ENCODE measurements around the gene MIB2.
"Not testable (repeated sequence)": the region's sequence is repeated elsewhere in the genome, so short reads cannot be mapped to it uniquely, and the experiment has no call there.

Gene MIB2

DNA sequence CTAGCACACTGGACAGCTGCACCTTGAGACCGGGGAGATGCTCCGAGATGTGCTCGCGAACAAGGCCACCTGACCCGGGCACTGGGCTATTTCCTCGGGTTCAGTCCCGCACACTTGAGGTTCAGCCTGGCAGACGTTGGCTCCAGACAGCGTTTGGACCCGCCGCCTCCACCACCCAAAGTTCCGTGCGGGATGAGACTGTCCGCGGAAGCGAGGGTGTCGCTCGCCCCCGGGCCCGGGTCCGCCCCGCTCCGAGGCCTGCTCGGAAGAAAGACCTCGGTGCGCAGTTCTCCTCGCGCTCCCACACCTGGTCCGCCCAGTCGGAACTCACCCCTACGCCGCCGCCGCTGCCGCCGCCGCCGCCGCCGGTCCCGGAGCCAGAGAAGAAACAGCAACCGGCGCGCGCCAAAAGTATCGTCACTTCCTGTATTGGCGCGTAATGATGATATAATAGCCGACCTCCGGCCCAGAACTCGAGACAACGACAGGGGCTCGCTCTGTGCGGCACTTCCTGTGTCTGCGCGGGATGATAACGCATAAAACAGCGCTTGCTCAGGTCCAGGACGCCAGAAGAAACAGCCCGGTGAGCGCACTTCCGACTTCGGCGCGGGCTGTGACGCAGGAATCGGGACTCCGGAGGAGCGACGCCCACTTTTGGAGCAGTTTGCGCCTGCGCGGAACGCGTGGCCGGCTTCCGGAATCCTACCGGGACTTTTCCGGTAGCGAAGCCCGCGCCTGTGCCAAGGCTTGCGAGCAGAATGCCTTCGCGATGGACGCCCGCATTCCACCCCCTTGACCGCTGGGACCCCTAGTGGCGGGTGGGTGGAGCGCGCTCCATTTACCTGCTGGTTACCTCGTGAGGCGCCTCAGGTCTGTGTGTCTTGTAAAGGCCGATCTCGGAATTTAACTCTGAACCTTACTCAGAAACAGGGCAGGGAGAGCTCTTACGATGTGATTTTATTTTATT lies 43.6 kb downstream of the MIB2 start, which contains the start of gene CDK11B:
CDK11B (minus strand) TSS at position 422 of the 967 bp plus-strand sequence. CDS start 1,519 bp downstream, outside the sequence.
- DNase-seq = peak; percentile 93

DNA sequence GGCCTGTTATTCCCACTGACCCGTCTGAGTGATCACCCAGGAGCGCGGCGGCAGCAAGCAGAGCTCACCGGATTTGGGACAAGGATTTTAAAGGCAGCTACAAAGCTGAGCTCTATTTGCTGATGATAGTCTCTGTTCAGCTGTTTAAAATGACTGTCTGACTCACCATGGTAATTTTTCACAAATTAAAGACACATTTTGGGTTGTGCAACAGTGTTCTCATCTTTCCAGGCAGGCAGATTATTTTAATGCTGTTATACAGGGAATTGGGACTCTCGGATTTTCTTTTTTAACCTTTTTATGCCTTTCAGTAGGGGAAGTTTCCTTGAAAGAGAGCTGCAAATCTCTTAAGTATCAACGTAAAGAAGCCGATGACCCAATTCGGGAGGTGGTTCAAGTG lies 47.1 kb downstream of the MIB2 start:
- not testable (repeated sequence) for DNase-seq

DNA sequence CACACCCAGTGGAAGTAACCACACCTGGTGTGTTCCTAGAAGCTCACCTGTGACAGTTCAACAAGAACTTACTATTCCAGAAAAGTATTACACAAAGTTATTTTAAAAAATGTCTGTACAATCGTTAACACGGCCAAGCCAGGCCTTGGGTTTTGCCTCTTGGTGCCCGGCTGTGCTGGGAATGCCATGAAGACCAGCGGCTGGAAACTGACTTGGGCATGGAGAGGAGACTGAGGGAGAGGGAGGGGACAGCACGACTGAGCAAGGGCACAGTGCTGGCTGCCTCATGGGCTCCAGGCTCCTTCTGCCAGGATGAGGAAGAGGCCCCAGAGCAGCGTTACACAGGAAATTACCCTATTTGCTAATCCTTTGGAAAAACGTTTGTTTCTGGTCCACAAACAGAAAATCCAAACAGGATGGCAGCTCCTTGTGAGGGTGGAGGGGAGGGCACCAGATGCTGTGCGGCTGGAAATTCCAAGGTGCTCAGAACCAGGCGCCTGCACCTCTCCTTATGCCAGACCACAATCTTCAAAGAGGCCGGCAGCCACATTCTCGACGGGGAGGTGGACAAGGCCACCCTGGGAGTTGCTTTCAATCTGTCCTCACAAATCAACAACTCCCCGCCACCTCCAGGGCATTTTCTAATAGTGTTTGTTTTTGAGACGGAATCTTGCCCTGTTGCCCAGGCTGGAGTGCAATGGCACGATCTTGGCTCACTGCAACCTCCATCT lies 47.7 kb downstream of the MIB2 start:
- not testable (repeated sequence) for DNase-seq

DNA sequence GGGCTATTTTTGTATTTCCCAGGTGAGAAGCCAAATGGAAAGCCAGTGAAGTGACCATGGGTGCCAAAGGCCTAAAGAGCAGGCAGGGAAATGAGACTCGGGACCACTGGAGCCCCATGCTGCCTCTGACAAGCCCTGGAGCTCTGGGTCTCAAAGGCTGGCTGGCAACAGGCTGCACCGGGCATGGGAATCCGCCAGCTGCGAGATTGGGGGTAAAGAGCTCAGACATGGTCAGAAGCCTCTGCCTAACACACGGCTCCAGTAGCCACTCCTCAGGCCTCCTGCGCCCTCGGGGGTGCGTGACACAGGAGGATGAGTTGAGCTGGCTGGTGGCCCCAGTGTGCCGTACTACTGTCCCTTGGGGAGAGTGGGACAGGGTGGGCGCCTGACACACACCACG lies 49.0 kb downstream of the MIB2 start:
- not testable (repeated sequence) for DNase-seq

DNA sequence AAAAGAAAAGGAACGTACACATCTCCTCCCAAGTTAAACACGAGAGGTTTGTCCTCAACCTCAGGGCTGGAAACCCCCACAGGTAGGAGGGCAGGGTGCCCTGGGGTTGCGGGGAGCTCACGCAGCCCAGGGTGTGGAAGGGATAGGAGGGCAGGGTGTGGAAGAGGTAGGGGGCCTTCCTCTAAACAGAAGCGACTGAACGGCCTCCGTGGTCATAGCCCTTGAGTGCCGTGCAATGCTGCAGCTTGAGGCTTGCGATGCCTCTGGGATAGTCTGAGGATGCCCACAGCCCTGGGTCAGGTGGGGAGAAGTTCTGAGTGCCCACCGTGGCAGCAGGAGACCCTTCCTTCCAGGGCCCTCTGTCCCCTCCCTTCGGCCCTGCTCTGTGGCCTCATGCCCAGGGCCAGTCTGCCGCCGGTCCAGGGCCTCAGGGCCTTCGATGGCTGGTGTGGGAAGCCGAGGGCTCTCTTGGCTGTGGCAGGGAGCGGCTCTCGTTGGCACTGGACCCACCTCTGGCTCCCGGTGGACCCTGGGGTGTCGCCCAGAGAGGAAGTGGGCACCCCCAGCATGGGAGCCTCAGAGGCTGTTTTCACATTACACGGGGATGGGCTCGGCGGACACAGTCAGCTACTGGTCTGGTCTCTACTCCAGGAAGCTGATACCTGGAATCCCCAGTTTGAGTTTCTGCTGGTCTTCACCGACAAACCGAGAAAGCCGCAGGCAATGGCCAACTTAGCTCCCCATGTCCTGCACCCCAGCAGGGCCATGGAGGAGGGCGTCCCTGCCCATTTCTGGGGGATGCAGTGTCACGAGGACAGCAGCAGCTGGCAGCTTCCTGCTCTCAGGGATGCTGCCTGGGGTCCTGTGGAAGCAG lies 49.9 kb downstream of the MIB2 start:
- DNase-seq = no peak

DNA sequence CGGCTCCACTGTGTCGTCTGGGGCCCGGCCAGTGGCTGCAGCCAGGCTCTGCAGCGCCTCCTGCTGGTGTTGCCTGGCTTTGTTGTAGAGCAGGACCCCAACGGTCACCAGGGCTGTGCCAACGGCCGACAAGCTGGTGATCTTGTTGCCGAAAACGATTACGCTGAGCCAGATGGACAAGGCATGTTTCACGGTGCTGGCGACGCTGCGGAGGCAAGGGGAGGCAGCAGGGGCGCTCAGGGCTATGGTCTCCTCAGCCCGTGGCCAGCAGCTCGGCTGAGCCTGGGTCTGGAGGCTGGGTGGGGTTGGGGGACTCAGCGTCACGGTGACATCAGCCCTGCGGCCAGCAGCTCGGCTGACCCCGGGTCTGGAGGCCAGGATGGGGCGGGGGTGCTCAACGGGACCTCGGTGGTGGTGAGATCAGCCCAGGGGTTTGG lies 50.5 kb downstream of the MIB2 start:
- DNase-seq = no peak

DNA sequence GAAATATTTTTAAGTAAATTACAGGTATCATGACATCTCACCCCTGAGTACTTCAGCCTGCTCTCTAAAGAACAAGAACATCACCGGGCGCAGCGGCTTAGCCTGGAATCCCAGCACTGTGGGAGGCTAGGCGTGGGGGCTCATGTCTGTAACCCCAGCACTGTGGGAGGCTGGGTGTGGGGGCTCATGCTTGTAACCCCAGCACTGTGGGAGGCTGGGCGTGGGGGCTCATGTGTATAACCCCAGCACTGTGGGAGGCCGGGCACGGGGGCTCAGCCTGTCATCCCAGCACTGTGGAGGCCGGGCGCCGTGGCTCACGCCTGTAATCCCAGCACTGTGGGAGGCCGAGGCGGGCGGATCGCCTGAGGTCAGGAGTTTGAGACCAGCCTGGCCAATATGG lies 51.2 kb downstream of the MIB2 start:
- no peak for DNase-seq

DNA sequence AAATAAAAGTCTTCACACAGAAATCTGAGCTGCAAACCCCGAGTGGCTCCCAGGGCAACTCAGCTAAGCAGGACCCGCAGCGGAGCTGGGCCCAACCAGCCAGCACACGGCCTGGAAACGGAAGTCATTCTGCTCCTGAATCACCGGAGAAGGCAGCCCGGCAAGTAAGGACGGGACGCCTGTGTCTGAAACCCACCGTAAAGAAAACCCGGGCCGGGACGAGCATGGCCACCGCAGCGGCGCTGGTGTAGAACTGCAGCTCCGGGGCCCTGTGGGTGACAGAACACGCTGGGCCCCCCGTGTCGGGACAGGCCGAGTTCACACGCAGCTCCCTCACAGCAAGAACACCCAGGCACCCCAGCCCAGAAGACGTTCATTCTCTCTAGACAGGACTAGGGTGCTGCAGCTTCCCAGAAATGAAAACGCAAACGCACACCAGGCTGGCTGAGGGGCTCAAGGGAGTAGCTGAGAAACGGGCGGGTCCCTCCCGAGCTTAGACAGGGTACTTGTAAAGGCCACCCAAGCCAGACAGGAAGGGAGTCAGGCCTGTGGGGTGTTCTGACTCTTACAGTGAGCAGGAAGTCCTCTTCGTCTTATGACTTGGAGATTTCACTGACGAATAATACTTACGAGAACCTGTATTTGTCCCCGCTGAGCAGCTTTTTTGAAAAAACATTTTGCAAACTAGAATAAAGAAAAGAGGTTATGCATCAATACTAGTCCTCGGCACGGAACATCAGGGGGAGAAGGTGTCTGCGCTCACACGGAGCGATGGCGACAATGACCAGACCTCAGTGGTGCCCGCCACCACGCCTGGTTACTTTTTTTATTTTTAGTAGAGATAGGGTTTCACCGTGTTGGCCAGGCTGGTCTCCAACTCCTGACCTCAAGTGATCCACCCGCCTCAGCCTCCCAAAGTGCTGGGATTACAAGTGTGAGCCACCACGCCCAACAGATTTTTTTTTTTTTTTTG lies 54.5 kb downstream of the MIB2 start:
- no peak for DNase-seq

DNA sequence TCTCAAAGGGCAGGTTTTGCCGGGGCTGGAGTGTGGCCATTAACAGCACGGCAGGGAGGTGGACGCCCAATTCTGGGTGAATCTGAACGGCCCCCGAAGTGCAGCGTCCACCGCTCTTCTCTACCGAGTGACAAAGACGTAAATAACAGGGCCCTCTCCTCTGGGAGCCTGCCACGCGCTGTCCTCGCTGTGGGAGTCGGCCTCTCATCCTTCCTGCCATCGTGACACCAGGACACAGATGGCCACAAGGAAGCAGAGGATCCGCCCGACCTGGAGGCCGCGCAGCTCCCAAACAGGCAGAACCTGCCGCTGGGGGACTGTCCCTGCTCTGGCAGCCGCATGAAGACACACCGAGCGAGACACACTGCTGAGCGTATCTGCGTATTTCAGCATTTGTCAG lies 55.6 kb downstream of the MIB2 start:
- no peak for DNase-seq

DNA sequence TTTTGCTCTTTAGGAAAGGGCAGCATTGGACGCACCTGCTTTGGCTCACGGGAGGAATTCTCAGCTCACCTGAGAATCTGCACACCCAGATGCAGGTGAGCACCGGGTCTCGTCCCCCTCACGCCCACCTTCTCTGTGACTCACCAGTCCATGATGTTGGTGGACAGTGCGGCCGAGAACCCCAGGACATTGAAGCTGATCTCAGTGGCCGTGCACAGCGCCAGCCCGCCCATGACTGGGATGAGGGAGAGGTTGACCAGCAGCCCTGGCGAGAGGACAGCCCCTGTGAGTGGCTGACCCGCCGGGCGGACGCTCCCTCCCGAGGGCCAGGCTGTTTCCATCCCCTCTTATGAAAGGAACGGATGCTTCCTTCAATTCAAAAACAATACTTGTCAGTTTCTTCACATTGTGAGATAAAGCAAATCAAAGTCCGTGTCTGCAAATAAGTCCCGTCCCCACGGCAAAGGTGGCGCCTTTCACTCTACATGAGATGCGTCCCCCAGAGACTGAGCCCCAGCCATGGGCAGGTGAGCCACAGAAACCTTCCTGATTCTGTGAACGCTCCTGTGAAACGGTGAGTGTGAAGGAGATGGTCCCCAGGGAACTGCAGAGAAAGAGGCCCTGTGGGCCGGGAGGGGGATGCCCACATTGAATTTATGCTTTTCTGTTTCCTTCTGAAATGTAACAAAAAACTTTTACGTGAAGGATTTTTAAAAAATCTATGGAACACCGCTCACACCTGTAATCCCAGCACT lies 56.2 kb downstream of the MIB2 start:
- DNase-seq = no peak

DNA sequence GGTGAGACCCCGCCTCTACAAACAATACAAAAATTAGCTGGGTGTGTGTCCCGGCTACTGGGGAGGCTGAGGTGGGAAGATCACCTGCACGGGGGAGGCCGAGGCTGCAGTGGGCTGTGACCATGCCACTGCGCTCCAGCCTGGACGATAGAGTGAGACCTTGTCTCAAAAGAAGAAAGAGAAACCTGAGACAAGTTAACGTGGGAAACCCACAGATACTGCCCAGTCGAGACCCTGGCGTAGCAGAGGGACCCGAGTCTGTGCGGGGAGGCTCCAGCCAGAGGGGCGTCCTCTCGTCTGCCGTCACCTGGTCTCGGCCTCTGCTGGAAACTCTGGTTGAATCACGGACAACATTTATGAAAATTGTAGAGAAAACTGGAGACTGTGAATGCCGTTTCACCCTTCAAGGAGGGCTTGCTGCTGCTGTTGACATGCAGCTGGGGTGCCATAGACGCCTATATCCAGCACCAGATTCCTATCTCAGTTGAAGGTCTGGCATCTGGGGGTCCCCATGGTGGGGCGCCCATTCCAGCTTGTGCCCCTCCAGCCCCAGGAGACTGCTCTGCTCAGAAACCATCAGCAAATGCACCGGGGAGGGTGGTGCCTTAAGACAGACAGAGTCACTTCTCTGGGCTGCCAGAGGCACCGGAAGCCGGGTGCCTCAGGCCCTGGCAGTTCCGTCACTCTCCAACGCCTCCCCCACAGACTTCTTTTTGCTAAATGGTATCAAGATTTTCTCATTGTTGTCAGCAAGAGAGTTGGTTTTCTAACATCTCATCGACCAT lies 57.1 kb downstream of the MIB2 start:
- no peak for DNase-seq

DNA sequence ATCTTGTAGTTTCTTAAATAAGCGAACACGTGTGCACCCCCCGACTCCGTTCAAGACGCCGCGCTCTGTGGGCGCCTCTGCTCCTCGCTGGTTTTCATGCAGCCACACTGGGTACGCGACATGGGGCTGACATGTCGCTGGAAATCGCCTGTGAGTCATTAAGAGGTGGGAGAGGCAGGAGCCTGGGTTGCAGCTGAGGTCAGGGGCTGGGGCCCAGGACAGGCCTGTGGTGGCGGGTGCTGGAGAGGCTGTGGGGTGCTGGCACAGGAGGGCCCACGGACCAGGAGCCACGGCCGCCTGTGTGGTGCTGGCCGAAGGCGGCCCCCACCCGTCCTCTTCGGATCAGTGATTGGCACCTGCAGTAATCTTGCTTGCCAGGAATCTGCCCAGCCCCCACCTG lies 59.5 kb downstream of the MIB2 start:
- not testable (repeated sequence) for DNase-seq

DNA sequence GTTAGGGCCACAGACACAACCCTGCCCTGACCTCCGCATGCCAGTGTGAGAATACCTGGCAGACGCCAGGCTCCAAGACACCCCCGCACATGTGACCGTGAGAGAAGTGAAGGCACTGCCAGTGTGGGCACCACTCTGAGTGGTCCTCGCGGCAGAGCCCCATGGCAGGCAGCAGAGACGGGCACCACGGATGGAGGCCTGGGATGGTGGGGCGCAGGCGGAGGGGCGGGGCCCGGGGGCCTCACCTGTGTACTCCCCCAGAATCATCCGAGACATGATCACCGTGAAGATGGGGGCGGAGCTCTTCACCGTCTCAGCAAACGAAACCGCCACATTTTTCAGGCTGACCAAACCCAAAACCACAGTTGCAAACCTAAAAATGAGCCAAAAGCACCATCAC lies 59.9 kb downstream of the MIB2 start:
- DNase-seq = not testable (repeated sequence)

DNA sequence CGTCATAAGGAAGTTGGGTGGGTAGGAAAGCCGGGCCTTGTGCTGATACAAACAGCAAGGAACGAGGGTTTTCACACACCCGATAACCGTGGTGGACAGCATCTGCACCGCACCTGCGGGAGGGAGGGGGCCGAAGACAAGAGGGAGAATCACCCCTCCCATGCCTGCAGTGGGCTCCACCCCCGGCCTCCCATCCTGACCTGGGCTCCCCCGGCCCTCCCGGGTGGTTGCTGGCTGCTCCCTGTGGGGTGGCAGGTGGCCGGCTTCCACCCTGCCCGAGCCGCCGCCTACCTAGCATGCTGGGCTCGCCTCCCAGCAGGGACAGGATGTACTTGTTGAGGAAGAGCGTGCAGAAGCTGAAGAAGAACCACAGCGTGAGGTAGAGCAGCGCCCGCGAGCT lies 60.8 kb downstream of the MIB2 start:
- not testable (repeated sequence) for DNase-seq

DNA sequence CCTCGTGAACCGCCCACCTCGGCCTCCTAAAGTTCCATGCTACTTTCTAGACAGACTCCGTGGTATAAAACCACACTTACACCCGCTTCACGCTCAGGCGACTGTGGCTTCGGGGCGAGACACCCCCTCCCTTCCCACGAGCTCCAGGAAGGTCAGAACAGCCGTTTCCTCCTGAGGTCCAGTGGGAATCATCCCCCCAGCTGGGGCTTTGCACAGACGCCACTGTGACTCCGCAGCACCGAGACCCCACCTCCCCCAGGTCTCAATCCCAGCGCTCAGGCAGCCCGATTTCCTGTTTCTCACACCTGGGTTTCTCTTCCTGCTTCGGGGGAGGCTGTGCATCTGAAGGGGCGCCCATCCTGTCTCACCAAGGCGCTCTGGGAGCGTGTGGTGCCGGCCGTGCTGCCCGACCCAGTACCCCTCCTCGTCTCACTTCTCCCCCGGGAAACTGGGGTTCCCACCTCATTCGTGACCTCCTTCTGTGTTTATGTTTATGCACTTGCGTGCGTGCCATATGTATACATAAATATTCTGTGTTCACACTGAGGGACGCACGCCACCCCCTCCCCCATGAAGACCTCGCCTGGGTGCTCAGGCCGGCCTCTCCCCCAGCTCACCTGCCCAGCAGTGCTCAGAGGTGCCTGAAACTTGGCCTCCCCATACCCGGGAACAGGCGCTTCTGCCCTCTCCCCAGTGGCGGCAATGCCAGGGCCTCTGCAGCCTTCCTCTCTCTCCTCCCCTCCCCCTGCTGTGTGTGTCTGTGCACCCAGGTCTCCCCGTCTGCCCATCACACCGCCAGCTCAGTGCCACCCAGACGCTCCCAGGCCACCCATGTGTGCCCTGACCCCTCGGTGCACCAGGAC lies 62.6 kb downstream of the MIB2 start:
- peak; percentile 19 for DNase-seq

DNA sequence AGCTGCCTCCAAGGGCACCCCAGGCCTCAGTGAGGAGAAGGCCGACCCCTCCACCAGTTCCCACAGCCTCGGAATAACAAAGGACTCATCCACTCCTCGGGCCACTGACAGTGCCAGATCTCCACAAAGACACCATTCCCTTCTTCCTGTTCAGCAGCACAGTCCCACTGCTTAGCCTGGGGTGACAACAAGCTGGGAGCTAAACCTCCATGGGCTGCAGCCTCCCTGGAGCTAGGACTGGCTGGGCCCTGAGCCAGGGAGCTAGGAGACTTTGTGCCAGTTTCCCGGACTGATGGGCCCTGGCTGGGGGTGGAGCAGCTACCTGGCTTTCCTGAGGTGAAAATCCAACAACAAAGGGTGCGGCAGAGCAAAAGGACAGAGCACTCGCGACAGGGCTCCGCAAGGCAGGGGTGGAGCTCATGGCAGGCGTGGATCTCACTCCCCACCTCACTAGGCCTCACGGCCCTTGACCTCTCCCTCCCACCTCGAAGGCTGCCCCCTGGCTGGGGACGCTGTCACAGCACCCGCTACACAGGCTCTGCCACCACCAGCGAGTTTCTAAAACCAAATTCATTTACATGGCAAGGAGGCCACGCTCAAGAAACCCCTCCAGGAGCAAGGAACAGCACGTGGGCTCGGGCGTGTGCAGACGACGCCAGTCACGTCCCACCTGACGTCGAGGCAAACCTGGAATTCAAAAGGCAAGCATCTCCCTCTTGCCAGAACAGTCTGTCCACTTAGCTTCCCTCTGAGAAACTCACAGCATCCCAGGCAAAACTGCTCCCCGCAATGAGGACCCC lies 63.5 kb downstream of the MIB2 start:
- DNase-seq = no peak

Data from effector CD8-positive, alpha-beta T cell (primary cell).